ENCODE data around the gene SS18L1. TPM values are rescaled to one million over a fixed set of nuclear protein-coding genes. Genes with fewer than 3 reads are reported as not detected.
"Not testable (repeated sequence)": the region's sequence is repeated elsewhere in the genome, so short reads cannot be mapped to it uniquely, and the experiment has no call there.

Gene SS18L1
- total RNA-seq, 1 donor from 2014 or later, result 19.3 TPM

GRCh38 chr20:62136283-62137091 lies 7.1 kb upstream of the SS18L1 start:
- DNase-seq (ENCODE audit: low read depth), result peak; percentile 67

- DNase-seq (ENCODE audit: low read depth), result no peak
Observed at GRCh38 chr20:62137092-62137384, 6.5 kb upstream of the SS18L1 start.

GRCh38 chr20:62137478-62138203 lies 5.9 kb upstream of the SS18L1 start:
- DNase-seq (ENCODE audit: low read depth), result no peak

- DNase-seq (ENCODE audit: low read depth), result no peak
Observed at GRCh38 chr20:62138204-62138543, 5.4 kb upstream of the SS18L1 start.

GRCh38 chr20:62138912-62139311 lies 4.7 kb upstream of the SS18L1 start:
- DNase-seq (ENCODE audit: low read depth), result no peak

- DNase-seq (ENCODE audit: low read depth), result no peak
Observed at GRCh38 chr20:62139636-62140035, 3.9 kb upstream of the SS18L1 start.

- no peak for DNase-seq (ENCODE audit: low read depth)
Observed at GRCh38 chr20:62141043-62141396, 2.5 kb upstream of the SS18L1 start.

GRCh38 chr20:62141397-62142251 lies 1.9 kb upstream of the SS18L1 start:
- DNase-seq (ENCODE audit: low read depth), result no peak

- DNase-seq (ENCODE audit: low read depth), result no peak
Observed at GRCh38 chr20:62142252-62143080, 1.1 kb upstream of the SS18L1 start.

GRCh38 chr20:62143957-62144825 lies 622 bp downstream of the SS18L1 start:
- peak; percentile 73 for DNase-seq (ENCODE audit: low read depth)

- DNase-seq (ENCODE audit: low read depth), result no peak
Observed at GRCh38 chr20:62145688-62146018, 2.1 kb downstream of the SS18L1 start.

- no peak for DNase-seq (ENCODE audit: low read depth)
Observed at GRCh38 chr20:62146019-62146755, 2.6 kb downstream of the SS18L1 start.

GRCh38 chr20:62147125-62147524 lies 3.6 kb downstream of the SS18L1 start:
- DNase-seq (ENCODE audit: low read depth), result no peak

- DNase-seq (ENCODE audit: low read depth), result no peak
Observed at GRCh38 chr20:62147528-62147927, 4.0 kb downstream of the SS18L1 start.

- DNase-seq (ENCODE audit: low read depth), result not testable (repeated sequence)
Observed at GRCh38 chr20:62148383-62148782, 4.8 kb downstream of the SS18L1 start.

GRCh38 chr20:62148908-62149314 lies 5.3 kb downstream of the SS18L1 start:
- DNase-seq (ENCODE audit: low read depth), result no peak

GRCh38 chr20:62149532-62150309 lies 6.2 kb downstream of the SS18L1 start:
- DNase-seq (ENCODE audit: low read depth), result no peak

GRCh38 chr20:62150310-62150575 lies 6.7 kb downstream of the SS18L1 start:
- no peak for DNase-seq (ENCODE audit: low read depth)

GRCh38 chr20:62151225-62151624 lies 7.7 kb downstream of the SS18L1 start:
- DNase-seq (ENCODE audit: low read depth), result peak; percentile 46

All from myocyte (in vitro differentiated cells).